Measurements from ENCODE around the gene AQP2. TPM values are rescaled to one million over a fixed set of nuclear protein-coding genes. Genes with fewer than 3 reads are reported as not detected.

AQP2 gene
- polyA plus RNA-seq, 4 donors = 0.04 TPM; not detected in 3

Other genes starting within 250 kb of the AQP2 start
- 1 to 10 TPM in 3 of 4 donors, under 1 TPM in 1; 0.89 to 8.8 (median 4.1) TPM for gene FMNL3, start 243.3 kb upstream of the AQP2 start, polyA plus RNA-seq
- 100 to 1,000 TPM; 174 to 687 (median 294) TPM for gene TMBIM6, start 209.2 kb upstream of the AQP2 start, polyA plus RNA-seq
- gene NCKAP5L, start 122.3 kb upstream of the AQP2 start, polyA plus RNA-seq = 1 to 10 TPM in 3 of 4 donors, under 1 TPM in 1; 0.45 to 7.0 (median 2.9) TPM
- 1 to 10 TPM; 2.4 to 5.3 (median 3.1) TPM for gene BCDIN3D, start 107.6 kb upstream of the AQP2 start, polyA plus RNA-seq
- gene FAIM2, start 46.8 kb upstream of the AQP2 start, polyA plus RNA-seq = 10 to 100 TPM in 1 of 4 donors, 1 to 10 TPM in 1, not detected in 2; 2.2 to 13.5 TPM
- gene AQP5, start 11.1 kb downstream of the AQP2 start, polyA plus RNA-seq = under 1 TPM in 2 of 4 donors, not detected in 2; 0.12 TPM
- gene AQP6, start 22.2 kb downstream of the AQP2 start, polyA plus RNA-seq = under 1 TPM in 2 of 4 donors, not detected in 2; 0.09 to 0.31 TPM
- gene RACGAP1, start 74.8 kb downstream of the AQP2 start, polyA plus RNA-seq = 10 to 100 TPM in 2 of 4 donors, 1 to 10 TPM in 2; 3.5 to 25.9 (median 14.4) TPM
- gene ASIC1, start 106.9 kb downstream of the AQP2 start, polyA plus RNA-seq = 1 to 10 TPM in 1 of 4 donors, under 1 TPM in 2, not detected in 1; 0.81 to 2.2 (median 0.85) TPM
- 10 to 100 TPM; 18.1 to 54.1 (median 20.7) TPM for gene SMARCD1, start 134.6 kb downstream of the AQP2 start, polyA plus RNA-seq
- gene GPD1, start 153.3 kb downstream of the AQP2 start, polyA plus RNA-seq = 100 to 1,000 TPM in 3 of 4 donors, 10 to 100 TPM in 1; 97.1 to 198 (median 157) TPM
- gene COX14, start 161.5 kb downstream of the AQP2 start, polyA plus RNA-seq = 100 to 1,000 TPM in 3 of 4 donors, 10 to 100 TPM in 1; 61.9 to 236 (median 158) TPM
- gene CERS5, start 216.6 kb downstream of the AQP2 start, polyA plus RNA-seq = 10 to 100 TPM; 10.1 to 29.2 (median 18.9) TPM